NCI-H187 (cell line): ENCODE data around the gene RITA1.
"Not testable (repeated sequence)": the region's sequence is repeated elsewhere in the genome, so short reads cannot be mapped to it uniquely, and the experiment has no call there.

Experiments used
- DNase-seq, 2 experiments: peaks; one replicate each; lab custom pipeline; 2025; lab: John Stamatoyannopoulos, UW

Gene RITA1

DNA sequence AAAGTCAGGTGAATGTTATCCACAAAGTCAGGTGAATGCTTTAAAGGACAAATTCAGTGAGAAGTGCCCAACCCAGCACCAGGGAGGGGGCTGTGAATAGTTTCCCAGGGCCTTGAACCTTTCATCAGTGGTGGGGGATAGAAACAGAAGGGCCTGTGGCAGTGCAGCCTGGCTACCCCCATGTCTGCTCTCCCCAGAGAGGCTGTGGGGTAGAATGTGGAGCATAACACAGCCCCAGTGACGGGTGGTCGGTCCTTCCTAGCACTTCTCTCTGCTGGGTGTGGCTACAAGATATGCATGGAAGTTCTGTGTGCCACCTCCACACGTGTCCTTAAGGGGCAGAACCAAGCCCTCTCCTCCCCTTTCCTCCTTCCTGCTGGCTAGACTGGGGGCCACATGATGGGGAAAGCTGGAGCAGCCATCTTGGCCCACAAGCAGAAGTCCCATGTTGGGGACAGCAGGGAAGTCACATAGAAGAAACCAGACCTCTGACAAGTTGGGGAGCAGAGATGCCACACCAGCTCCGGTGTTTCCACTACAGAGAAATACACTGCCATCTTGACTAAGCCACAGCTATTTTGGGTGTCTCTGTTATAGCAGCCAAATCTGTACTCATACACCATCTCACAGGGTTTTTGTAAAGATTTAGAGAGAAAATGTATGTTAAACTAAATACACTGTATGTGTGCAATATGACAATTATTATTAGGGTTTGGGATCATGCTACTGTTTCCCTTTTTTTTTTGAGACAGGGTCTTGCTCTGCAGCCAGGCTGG is 17.0 kb downstream of the RITA1 start:
- DNase-seq, result no peak

- DNase-seq, result no peak
Observed at GRCh38 chr12:113203852-113204760, 18.6 kb downstream of the RITA1 start.

GRCh38 chr12:113204804-113205203 is 19.3 kb downstream of the RITA1 start:
- DNase-seq, result no peak

- DNase-seq, result not testable (repeated sequence)
Observed at GRCh38 chr12:113206802-113207201, 21.3 kb downstream of the RITA1 start.

DNA sequence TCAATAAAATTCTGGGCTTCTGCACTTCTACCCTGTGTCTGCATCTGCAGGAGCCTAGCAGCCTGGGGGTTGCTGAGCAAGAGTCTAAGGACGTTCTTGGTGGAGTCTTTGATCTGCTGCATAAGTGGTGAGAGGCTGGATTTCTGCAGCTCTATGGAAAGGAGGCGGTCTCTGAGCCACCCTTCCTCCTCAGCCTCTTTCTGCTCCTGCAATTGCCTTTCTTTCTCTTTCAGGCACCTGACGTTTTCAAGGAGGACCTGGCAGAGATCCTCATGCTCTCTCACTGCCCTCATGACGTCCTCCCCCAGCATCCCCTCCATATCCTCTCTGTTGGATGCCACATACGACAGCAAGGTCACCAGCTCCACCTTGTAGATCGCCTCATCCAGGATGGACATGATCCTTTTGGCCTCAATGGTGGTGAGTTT is 22.1 kb downstream of the RITA1 start:
- DNase-seq, result no peak

DNA sequence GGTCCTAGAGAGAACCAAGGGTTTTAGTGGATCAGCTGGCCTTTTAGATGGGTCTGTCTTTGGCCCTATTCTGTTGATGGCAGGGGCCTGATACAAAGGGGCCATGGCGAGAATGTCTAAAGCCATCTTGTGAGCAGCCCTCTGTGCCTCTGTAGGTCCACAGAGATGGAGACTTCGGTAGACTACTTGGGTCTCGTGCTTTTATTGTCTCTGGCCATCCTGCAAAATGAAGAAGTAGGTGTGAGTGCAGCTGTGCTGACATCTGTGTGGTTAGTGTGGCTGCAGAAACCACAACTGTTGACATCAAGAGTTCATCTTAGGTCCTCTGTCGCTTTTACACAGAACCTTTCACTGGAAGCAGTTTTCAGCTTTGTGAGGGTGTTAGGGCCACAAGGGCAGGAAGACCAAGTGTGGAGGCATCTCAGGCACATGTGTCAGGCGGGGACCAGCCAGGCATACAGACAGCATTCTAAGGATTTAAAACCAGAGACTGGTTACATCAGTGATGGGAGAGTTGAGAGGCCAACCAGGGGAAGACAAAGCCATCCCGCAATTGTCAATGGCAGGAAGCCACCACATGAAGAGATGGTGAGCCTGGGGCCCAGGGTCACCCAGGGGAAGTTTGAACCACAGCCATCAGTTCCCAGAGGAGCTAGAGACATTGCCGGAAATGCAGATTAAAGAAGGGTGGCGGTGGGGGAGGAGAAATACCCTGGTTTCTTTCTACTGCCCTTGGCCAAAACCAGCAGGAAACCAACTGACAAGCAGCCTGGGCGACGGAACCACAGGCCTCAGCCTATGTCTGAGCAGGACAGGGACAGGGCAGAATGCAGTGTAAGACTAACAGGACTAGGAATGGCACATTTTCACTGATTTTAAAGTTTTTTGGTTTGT is 22.8 kb downstream of the RITA1 start:
- no peak for DNase-seq

- no peak for DNase-seq
Observed at GRCh38 chr12:113211160-113211559, 25.6 kb downstream of the RITA1 start.

- no peak for DNase-seq
Observed at GRCh38 chr12:113214895-113215400, 29.4 kb downstream of the RITA1 start.

DNA sequence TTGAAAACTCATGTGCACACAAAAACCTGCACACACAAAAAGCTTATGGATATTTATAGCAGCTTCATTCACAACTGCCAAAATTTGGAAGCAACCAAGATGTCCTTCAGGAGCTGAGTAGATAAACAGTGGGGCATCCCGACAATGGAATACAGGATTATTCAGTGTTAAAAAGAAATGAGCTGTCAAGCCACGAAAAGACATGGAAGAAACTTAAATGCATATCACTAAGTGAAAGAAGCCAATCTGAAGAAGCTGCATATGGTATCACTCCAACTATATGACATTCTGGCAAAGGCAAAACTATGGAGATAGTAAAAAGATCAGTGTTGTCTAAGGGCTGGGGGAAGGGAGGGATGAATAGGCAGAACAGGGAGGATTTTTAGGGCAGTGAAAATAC is 30.5 kb downstream of the RITA1 start:
- DNase-seq, result no peak

DNA sequence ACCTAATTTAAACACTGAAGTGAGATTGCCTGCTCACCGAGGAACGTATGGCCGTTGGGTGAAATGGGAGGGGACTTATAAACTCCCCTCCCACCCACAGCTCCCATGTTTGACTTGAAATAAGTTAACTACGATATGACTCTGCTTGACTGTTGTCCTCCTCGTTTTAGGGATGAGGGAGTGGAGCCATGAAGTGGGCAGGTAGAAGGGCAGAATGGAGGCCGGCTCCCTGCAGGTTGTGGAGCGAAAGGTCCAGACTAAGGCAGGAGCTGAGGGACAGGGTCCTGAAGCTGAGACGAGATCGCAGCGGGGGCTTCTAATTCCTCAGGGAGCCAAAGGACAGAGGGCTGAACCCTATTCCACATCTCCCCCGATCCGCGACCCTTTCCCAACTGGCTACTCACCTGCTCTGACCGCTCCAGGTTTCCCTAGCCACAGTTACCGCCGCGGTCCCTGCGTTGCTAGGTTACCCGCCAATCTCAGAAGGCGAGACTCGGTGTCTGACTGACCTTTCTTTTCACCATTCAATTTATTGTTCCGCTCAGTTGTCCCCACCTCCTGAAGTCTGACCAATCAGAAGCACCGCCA is 35.2 kb downstream of the RITA1 start:
- DNase-seq, result no peak

GRCh38 chr12:113221181-113221996 is 35.9 kb downstream of the RITA1 start, which contains the start of gene TPCN1:
Gene TPCN1 (plus strand): TSS chr12:113221464. CDS start chr12:113226853, 5,389 bp downstream.
- DNase-seq, result peak; percentile 99 to 100

GRCh38 chr12:113221997-113222729 is 36.6 kb downstream of the RITA1 start:
- DNase-seq, result no peak

- DNase-seq, result peak in 1 of 2 experiments; percentile 28
Observed at GRCh38 chr12:113222730-113223531, 37.4 kb downstream of the RITA1 start.

- no peak for DNase-seq
Observed at GRCh38 chr12:113224955-113225354, 39.4 kb downstream of the RITA1 start.

DNA sequence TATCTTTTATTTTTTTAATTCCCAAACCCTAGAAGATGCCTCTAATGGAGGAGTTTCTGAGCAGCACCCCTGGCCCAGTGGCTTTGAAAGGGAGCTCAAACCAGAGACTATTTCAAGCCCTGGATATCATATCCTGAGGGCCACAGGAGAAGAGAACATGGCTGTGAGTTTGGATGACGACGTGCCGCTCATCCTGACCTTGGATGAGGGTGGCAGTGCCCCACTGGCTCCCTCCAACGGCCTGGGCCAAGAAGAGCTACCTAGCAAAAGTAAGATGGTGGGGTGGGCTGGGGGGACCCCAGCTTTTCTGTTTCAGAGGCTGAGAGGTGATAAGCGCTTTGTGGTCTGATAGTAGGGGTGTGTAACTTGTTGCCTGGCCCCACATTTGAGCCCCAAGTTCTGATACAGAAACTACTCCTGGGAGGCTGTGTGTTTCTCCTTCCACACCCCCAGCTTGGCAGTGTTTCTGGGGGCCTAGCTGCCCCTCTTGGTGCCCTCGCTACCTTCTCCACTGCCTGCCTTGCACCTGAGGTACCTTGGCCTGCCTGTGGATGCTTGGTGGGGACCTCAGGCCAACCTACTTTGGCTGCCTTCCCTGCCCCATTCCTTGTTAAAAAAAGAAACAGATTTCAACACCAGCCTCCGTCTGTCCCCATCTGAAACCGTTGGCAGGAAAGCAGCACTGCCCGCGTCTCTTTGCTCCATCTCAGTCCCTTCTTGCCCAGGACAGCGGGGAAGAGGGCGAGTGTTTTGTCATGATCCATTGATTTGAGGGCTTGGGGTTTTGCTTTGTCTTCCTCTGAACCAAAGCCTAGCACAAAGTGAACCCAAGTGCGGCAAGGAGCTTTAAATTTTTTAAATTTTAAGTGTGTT is 41.4 kb downstream of the RITA1 start:
- DNase-seq, result no peak

GRCh38 chr12:113227686-113228391 is 42.3 kb downstream of the RITA1 start:
- DNase-seq, result no peak

DNA sequence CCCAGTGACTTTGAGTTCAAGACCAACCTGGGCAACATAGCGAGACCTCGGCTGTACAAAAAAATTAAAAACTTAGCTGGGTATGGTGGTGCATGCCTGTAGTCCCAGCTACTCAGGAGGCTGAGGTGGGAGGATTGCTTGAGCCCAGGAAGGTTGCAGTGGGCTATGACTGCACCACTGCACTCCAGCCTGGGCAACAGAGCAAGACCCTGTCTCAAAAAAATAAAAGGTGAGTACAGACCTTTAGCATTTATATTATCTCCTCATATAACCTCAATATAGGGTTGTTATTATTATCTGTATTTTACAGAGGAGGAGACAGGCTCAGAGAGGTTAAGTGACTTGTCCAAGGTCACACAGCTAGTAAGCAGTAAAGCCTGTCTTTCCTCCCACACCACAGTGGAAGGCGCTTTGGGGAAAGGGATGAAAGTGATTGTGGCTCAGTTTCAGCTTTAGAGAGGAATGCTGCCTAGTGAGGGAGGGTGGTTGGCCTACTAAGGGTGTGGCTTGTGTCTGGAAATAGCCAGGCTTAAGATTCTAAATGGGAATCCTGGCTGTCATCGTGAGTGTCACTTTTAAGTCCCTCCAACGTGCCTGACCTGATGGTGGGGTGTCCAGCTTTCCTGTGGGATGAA is 43.0 kb downstream of the RITA1 start:
- no peak for DNase-seq
